H1 (cell line): ENCODE results near the gene SAFB. TPM values are rescaled to one million over a fixed set of nuclear protein-coding genes. Genes with fewer than 3 reads are reported as not detected.

ENCODE experiments used
- CTCF ChIA-PET: fragments of 300-600 bp; sonication (Branson Sonifier 250); formaldehyde crosslinking; loops from one replicate; lab custom pipeline; 2021; ENCODE audit not compliant: partially characterized antibody; lab: Charles Lee
- POLR2A ChIA-PET: fragments of 300-600 bp; sonication (Branson Sonifier 250); formaldehyde crosslinking; loops from one replicate; lab custom pipeline; 2021; ENCODE audit warnings: inconsistent platforms; ENCODE audit not compliant: partially characterized antibody; lab: Charles Lee
- DNase-seq, 2 experiments: peaks; one replicate each; pipeline versions ENCODE4 v3.0.0 to v3.0.0-alpha.2; 2010 to 2022; ENCODE audit warnings: low spot score in 2 of 2, low read depth in 1 of 2, mixed read lengths in 1 of 2
- FAIRE-seq: peaks from 2 replicates; lab custom pipeline; 2011; peaks lifted over from hg19 to GRCh38; lab: Jason Lieb, UNC
- H2AFZ ChIP-seq: 2 replicates; pipeline ENCODE4 v1.8.1; 2012; ENCODE audit warnings: low read length, inconsistent platforms
- H2AK5ac ChIP-seq: 2 replicates; pipeline ENCODE4 v1.6.1; 2013; ENCODE audit warnings: low read depth, low read length
- H2BK120ac ChIP-seq: replicated peaks from 2 replicates; pipeline ENCODE3; 2013; ENCODE audit warnings: low read depth, low read length, inconsistent platforms
- H2BK12ac ChIP-seq: 2 replicates; pipeline ENCODE4 v1.6.1; 2013; ENCODE audit warnings: low read depth, low read length
- H2BK15ac ChIP-seq: 2 replicates; pipeline ENCODE4 v1.6.1; 2013; ENCODE audit warnings: low read length
- H2BK20ac ChIP-seq: 2 replicates; pipeline ENCODE4 v1.6.1; 2013; ENCODE audit warnings: low read length
- H2BK5ac ChIP-seq: 2 replicates; pipeline ENCODE4 v1.6.1; 2013; ENCODE audit warnings: low read depth, low read length
- H3K14ac ChIP-seq: 2 replicates; pipeline ENCODE4 v1.6.1; 2013; ENCODE audit warnings: inconsistent platforms; ENCODE audit not compliant: insufficient read length
- H3K18ac ChIP-seq: 2 replicates; pipeline ENCODE4 v1.6.1; 2013; ENCODE audit warnings: low read length; ENCODE audit errors: extremely low read depth
- H3K23ac ChIP-seq: 2 replicates; pipeline ENCODE4 v1.6.1; 2013; ENCODE audit warnings: inconsistent platforms; ENCODE audit not compliant: insufficient read length
- H3K23me2 ChIP-seq: 2 replicates; pipeline ENCODE4 v1.6.1; 2013; ENCODE audit warnings: low read depth, low read length
- H3K27ac ChIP-seq: 2 replicates; pipeline ENCODE4 v1.6.1; 2011; ENCODE audit warnings: low read depth, low read length, inconsistent platforms
- H3K27me3 ChIP-seq, 4 experiments: replicated peaks in 1 of 4; 1 replicate in 1 of 4; 2 replicates in 3 of 4; pipeline versions ENCODE4 v1.6.1 to v1.8.1; 2011 to 2013; ENCODE audit warnings: low read length in 3 of 4, mild to moderate bottlenecking in 3 of 4, inconsistent platforms in 2 of 4, mixed read lengths in 2 of 4, moderate library complexity in 1 of 4; ENCODE audit not compliant: control insufficient read depth in 3 of 4, insufficient read depth in 3 of 4; ENCODE audit errors: extremely low read depth in 1 of 4
- H3K36me3 ChIP-seq, 4 experiments: 2 replicates each; pipeline versions ENCODE4 v1.6.1 to v1.8.1; 2011 to 2013; ENCODE audit warnings: mild to moderate bottlenecking in 4 of 4, low read length in 3 of 4, moderate library complexity in 2 of 4, control low read depth in 1 of 4, inconsistent platforms in 1 of 4; ENCODE audit not compliant: insufficient read depth in 4 of 4, control insufficient read depth in 2 of 4
- H3K4ac ChIP-seq: replicated peaks from 2 replicates; pipeline ENCODE3; 2013; ENCODE audit warnings: low read length, low read depth, mixed read lengths, inconsistent platforms; ENCODE audit not compliant: insufficient read length
- H3K4me1 ChIP-seq, 4 experiments: replicated peaks in 1 of 4; 1 replicate in 1 of 4; 2 replicates in 3 of 4; pipeline versions ENCODE4 v1.6.1 to v1.8.1; 2011 to 2013; ENCODE audit warnings: low read length in 3 of 4, inconsistent platforms in 2 of 4, mixed read lengths in 1 of 4; ENCODE audit not compliant: insufficient read depth in 4 of 4, control insufficient read depth in 3 of 4
- H3K4me2 ChIP-seq, 2 experiments: 2 replicates each; pipeline versions ENCODE4 v1.6.1 to v1.8.1; 2011 to 2013; ENCODE audit warnings: low read depth in 2 of 2, low read length in 2 of 2, control low read depth in 1 of 2, inconsistent platforms in 1 of 2, mild to moderate bottlenecking in 1 of 2; ENCODE audit not compliant: insufficient read depth in 1 of 2
- H3K4me3 ChIP-seq, 4 experiments: fragments of 200-600, 300-600 bp in 1 of 4; sonication (generic), shearing (Covaris generic), sonication (Bioruptor Twin) in 1 of 4; 2 replicates each; pipeline versions ENCODE4 v1.5.1 to v1.8.1; 2011 to 2016; ENCODE audit warnings: low read length in 4 of 4, low read depth in 3 of 4, control low read depth in 2 of 4, inconsistent platforms in 2 of 4, mild to moderate bottlenecking in 2 of 4, mixed read lengths in 1 of 4, moderate library complexity in 1 of 4; ENCODE audit not compliant: insufficient read depth in 2 of 4; ENCODE audit errors: extremely low read depth in 1 of 4
- H3K56ac ChIP-seq: replicated peaks from 2 replicates; pipeline ENCODE3; 2013; ENCODE audit warnings: low read depth, mild to moderate bottlenecking, mixed read lengths, low read length, inconsistent platforms; ENCODE audit not compliant: insufficient read length
- H3K79me1 ChIP-seq: 2 replicates; pipeline ENCODE4 v1.6.1; 2013; ENCODE audit warnings: low read depth, low read length, control low read depth
- H3K79me2 ChIP-seq, 2 experiments: 2 replicates each; pipeline versions ENCODE4 v1.6.1 to v1.8.1; 2012 to 2013; ENCODE audit warnings: low read length in 2 of 2, mild to moderate bottlenecking in 2 of 2, inconsistent platforms in 1 of 2; ENCODE audit not compliant: insufficient read depth in 2 of 2, control insufficient read depth in 1 of 2
- H3K9ac ChIP-seq, 4 experiments: replicated peaks in 1 of 4; 1 replicate in 1 of 4; 2 replicates in 3 of 4; pipeline versions ENCODE4 v1.6.1 to v1.8.1; 2011 to 2013; ENCODE audit warnings: low read depth in 3 of 4, low read length in 3 of 4, control low read depth in 2 of 4, mild to moderate bottlenecking in 2 of 4, moderate library complexity in 2 of 4, inconsistent platforms in 1 of 4; ENCODE audit errors: extremely low read depth in 1 of 4
- H3K9me3 ChIP-seq, 2 experiments: 2 replicates each; pipeline versions ENCODE4 v1.6.1 to v1.8.1; 2012 to 2013; ENCODE audit warnings: mild to moderate bottlenecking in 2 of 2, moderate library complexity in 2 of 2, control low read depth in 1 of 2, inconsistent platforms in 1 of 2, low read depth in 1 of 2, low read length in 1 of 2, mixed read lengths in 1 of 2; ENCODE audit not compliant: insufficient read depth in 2 of 2
- H4K20me1 ChIP-seq, 2 experiments: replicated peaks in 1 of 2; 2 replicates each; pipeline versions ENCODE3 to v1.8.1; 2011 to 2013; ENCODE audit warnings: inconsistent platforms in 2 of 2, low read length in 2 of 2, mild to moderate bottlenecking in 1 of 2; ENCODE audit not compliant: insufficient read depth in 2 of 2, control insufficient read depth in 1 of 2
- H4K5ac ChIP-seq: 2 replicates; pipeline ENCODE4 v1.6.1; 2013; ENCODE audit warnings: low read length, low read depth, mixed read lengths, inconsistent platforms; ENCODE audit not compliant: insufficient read length
- H4K8ac ChIP-seq: 2 replicates; pipeline ENCODE4 v1.8.0; 2013; ENCODE audit warnings: mild to moderate bottlenecking, moderate library complexity, low read length, inconsistent platforms; ENCODE audit not compliant: insufficient read depth; ENCODE audit errors: extremely low read depth
- H4K91ac ChIP-seq: replicated peaks from 2 replicates; pipeline ENCODE3; 2013; ENCODE audit warnings: low read length, mixed read lengths, inconsistent platforms; ENCODE audit not compliant: insufficient read length
- HDAC2 ChIP-seq, 2 experiments: fragments of 300-600 bp in 1 of 2; sonication (generic) in 1 of 2; IDR thresholded peaks; 2 replicates each; pipeline ENCODE4 v1.6.1; 2011 to 2012; ENCODE audit warnings: low read depth in 2 of 2, low read length in 2 of 2, mild to moderate bottlenecking in 2 of 2, moderate library complexity in 2 of 2, borderline replicate concordance in 1 of 2, inconsistent platforms in 1 of 2
- WGBS, 2 experiments: shearing (Covaris generic) in 1 of 2; methylation state at CpG; one replicate each; pipeline versions ENCODE4 v1.1.6 to v1.1.7; 2013 to 2015; ENCODE audit warnings: low lambda C conversion rate in 2 of 2, mixed read lengths in 2 of 2, inconsistent platforms in 1 of 2, low coverage in 1 of 2, missing lambda C conversion rate in 1 of 2; ENCODE audit not compliant: insufficient replicate concordance in 2 of 2, insufficient coverage in 1 of 2, insufficient read length in 1 of 2; ENCODE audit errors: extremely low coverage in 1 of 2, missing lambda C conversion rate in 1 of 2; 5-methylcytosine and 5-hydroxymethylcytosine counted together
- polyA plus RNA-seq, 7 experiments: library from polyadenylated mRNA; depleted of rRNA in 3 of 7; stranded (reverse) in 5 of 7; unstranded in 2 of 7; fragments of >200 nt in 5 of 7; fragments of 200-250 nt in 2 of 7; gene quantifications; 1 replicate in 5 of 7; 2 replicates in 1 of 7; 4 replicates in 1 of 7; pipeline versions ENCODE4 v1.2.1 to v1.2.3, GENCODE V29; 2011 to 2013; ENCODE audit warnings: missing spikeins in 2 of 7, mixed read lengths in 2 of 7
- total RNA-seq: library from RNA; stranded (reverse); fragmentation: NEBNext Ultra II Directional; extraction: Animal tissue kit (Norgen Biotek cat#: 25700); gene quantifications from 2 replicates; pipeline ENCODE4 v1.2.1, GENCODE V29; 2021

Gene SAFB
- total and polyA plus RNA-seq, 2 of the 8 experiments (the other 6 are each of a cell fraction or from before 2014, with no cell fraction given): 27.0 to 110 TPM

GRCh38 chr19:5575590-5575989, 47.3 kb upstream of the SAFB start:
- Histone ChIP-seq H2BK15ac (no peak overlapping the region), H2BK20ac (no peak overlapping the region), H4K20me1 (no peaks in the 10 kb centered on the region), H3K14ac (no peak overlapping the region), H3K9me3 (no peaks in the 10 kb centered on the region), H2BK5ac (no peak overlapping the region), H2AK5ac (no peak overlapping the region), H3K79me2 (no peaks in the 10 kb centered on the region), H2BK120ac (no peak overlapping the region), H3K27ac (no peak overlapping the region), H3K27me3 (no peaks in the 10 kb centered on the region), H3K23me2 (no peaks in the 10 kb centered on the region), H4K5ac (no peak overlapping the region), H3K56ac (no peak overlapping the region), H2BK12ac (no peak overlapping the region), H3K36me3 (no peaks in the 10 kb centered on the region), H3K4me3 (no peak overlapping the region), H3K18ac (no peak overlapping the region), H3K4ac (no peak overlapping the region), H3K23ac (no peak overlapping the region), H3K4me1 (peaks cover 0 to 1% (median 0%) of the 10 kb centered on the region in 4 experiments; a peak in 2 of 7 replicates), H4K91ac (no peak overlapping the region), H3K4me2 (no peak overlapping the region), H2AFZ (no peak overlapping the region), H3K79me1 (no peaks in the 10 kb centered on the region), H3K9ac (no peak overlapping the region), H4K8ac (no peak overlapping the region)
- DNase-seq: no peak
- ChIA-PET POLR2A (no interaction called here), CTCF (interaction anchor here (0.8 to 1.2 kb wide), 2 partner anchors 28 to 29 kb away, joined by 3 read pairs; no protein-coding TSS in a partner anchor)
- no peak for TF ChIP-seq HDAC2 (IDR thresholded peaks at IDR 0.05; ENCODE audit: borderline replicate concordance in 1 of 2, low read depth in 2 of 2, low read length in 2 of 2)
- no peak for FAIRE-seq
- WGBS, 2 experiments: 83% methylated on average over 6 of the region's 6 CpGs; no CpG with 5 or more reads in 1 of the 2 experiments
